Placental pericyte (primary cell): ENCODE data around the gene SUSD5. TPM values are rescaled to one million over a fixed set of nuclear protein-coding genes. Genes with fewer than 3 reads are reported as not detected.

Experiments used
- small RNA-seq: library from RNA; depleted of rRNA; stranded (forward); fragments of <200 nt; gene quantifications from one replicate; pipeline ENCODE3, GENCODE V24; 2012; ENCODE audit warnings: low replicate concordance
- total RNA-seq: library from RNA; depleted of rRNA; stranded (reverse); fragments of >200 nt; gene quantifications from 2 replicates; pipeline ENCODE4 v1.2.3, GENCODE V29; 2012

Gene SUSD5
- total RNA-seq = 0.66 and 1.9 TPM in 2 replicates

GRCh38 chr3:33218446-33219174 is at the start of gene SUSD5:
TSS of gene SUSD5 (minus strand) at chr3:33218810. CDS start at chr3:33218797, 13 bp downstream.

GRCh38 chr3:33113772-33114621 is 104.6 kb downstream of the SUSD5 start, which contains the start of gene CRTAP:
TSS of gene CRTAP (plus strand) at chr3:33114014. CDS start at chr3:33114078, 64 bp downstream.

Small RNA genes lying within 50 kb of the gene (small RNA-seq; reads per million reads assigned to genes)
- gene AC123900.1 (not detected), gene RN7SL296P (not detected)

Other genes with a start within 250 kb of the SUSD5 start
- 62.7 and 137 TPM in 2 replicates for gene GLB1, start 121.7 kb downstream of the SUSD5 start, total RNA-seq
- gene TMPPE, start 121.7 kb downstream of the SUSD5 start, total RNA-seq = 7.7 and 10.2 TPM in 2 replicates
- gene CRTAP, start 104.8 kb downstream of the SUSD5 start, total RNA-seq = 166 and 180 TPM in 2 replicates
- 9.0 and 11.5 TPM in 2 replicates for gene FBXL2, start 58.6 kb upstream of the SUSD5 start, total RNA-seq
- gene UBP1, start 221.6 kb upstream of the SUSD5 start, total RNA-seq = 64.6 and 79.3 TPM in 2 replicates